Spleen (tissue), 11 donors: ENCODE data around the gene RAD51B. TPM values are rescaled to one million over a fixed set of nuclear protein-coding genes. Genes with fewer than 3 reads are reported as not detected.
A peak's percentile ranks its signal among the peaks of the same experiment; 100 is the strongest.

Experiments
- DNase-seq: peaks from one replicate; pipeline ENCODE4 v3.0.0-alpha.2; 2020
- H3K27ac ChIP-seq, 8 donors: fragments of 200-600 bp; sonication (generic) in 7 of 8; 1 replicate in 4 of 8; 2 replicates in 4 of 8; pipeline versions ENCODE4 v1.5.0 to v1.8.0; 2016 to 2021; ENCODE audit warnings: inconsistent platforms in 4 of 8, mild to moderate bottlenecking in 4 of 8, moderate library complexity in 1 of 8
- H3K27me3 ChIP-seq, 7 donors: fragments of 200-600 bp; sonication (generic) in 6 of 7; replicated peaks in 1 of 7; 1 replicate in 4 of 7; 2 replicates in 3 of 7; pipeline versions ENCODE4 v1.5.0 to v1.8.0; 2016 to 2021; ENCODE audit warnings: inconsistent platforms in 3 of 7, mild to moderate bottlenecking in 1 of 7
- H3K36me3 ChIP-seq, 6 donors: fragments of 200-600 bp; sonication (generic) in 5 of 6; 1 replicate in 4 of 6; 2 replicates in 2 of 6; pipeline versions ENCODE4 v1.5.0 to v1.8.0; 2016 to 2021; ENCODE audit warnings: inconsistent platforms in 2 of 6
- H3K4me1 ChIP-seq, 6 donors: fragments of 200-600 bp; sonication (generic) in 5 of 6; 1 replicate in 3 of 6; 2 replicates in 3 of 6; pipeline versions ENCODE4 v1.5.0 to v1.8.0; 2016 to 2021; ENCODE audit warnings: inconsistent platforms in 3 of 6
- H3K4me3 ChIP-seq, 8 donors: fragments of 200-600 bp; sonication (generic) in 7 of 8; 1 replicate in 4 of 8; 2 replicates in 4 of 8; pipeline versions ENCODE4 v1.5.0 to v1.8.0; 2016 to 2021; ENCODE audit warnings: inconsistent platforms in 4 of 8, mild to moderate bottlenecking in 4 of 8, moderate library complexity in 2 of 8
- H3K9me3 ChIP-seq, 8 donors: fragments of 200-600 bp; sonication (generic) in 7 of 8; 1 replicate in 4 of 8; 2 replicates in 4 of 8; pipeline versions ENCODE4 v1.5.0 to v1.8.0; 2016 to 2021; ENCODE audit warnings: inconsistent platforms in 4 of 8
- CTCF ChIP-seq, 11 experiments: fragments of 200-600 bp in 7 of 11; fragments of 450-650 bp in 4 of 11; sonication (generic) in 4 of 11; IDR thresholded peaks in 8 of 11; conservative IDR thresholded peaks in 3 of 11; 1 replicate in 7 of 11; 2 replicates in 4 of 11; pipeline versions ENCODE4 v1.4.0 to v1.8.0; 2016 to 2021; ENCODE audit warnings: antibody characterized with exemption in 11 of 11, inconsistent platforms in 4 of 11, mild to moderate bottlenecking in 1 of 11
- POLR2A ChIP-seq, 3 donors: fragments of 450-650 bp; IDR thresholded peaks; one replicate each; pipeline ENCODE4 v1.5.1; 2017; ENCODE audit warnings: antibody characterized with exemption in 3 of 3, mild to moderate bottlenecking in 1 of 3
- POLR2AphosphoS5 ChIP-seq, 3 donors: sonication (generic); formaldehyde crosslinking; IDR thresholded peaks; one replicate each; pipeline ENCODE4 v1.5.1; 2017; ENCODE audit warnings: antibody characterized with exemption in 3 of 3
- WGBS, 5 donors: extraction: QIAGEN DNeasy Blood & Tissue Kit in 3 of 5; methylation state at CpG; one replicate each; pipeline versions ENCODE4 v1.1.5 to v1.1.7; 2013 to 2018; 5-methylcytosine and 5-hydroxymethylcytosine counted together
- intact Hi-C: fragments of 100-400 bp; cut with DNase I; formaldehyde crosslinking; loops from one replicate; pipeline ENCODE4 v1.15.0; 2023; ENCODE audit warnings: low total_unique reads
- polyA plus RNA-seq, 3 donors: library from polyadenylated mRNA; stranded (reverse); fragments of 200-250 nt; gene quantifications; one replicate each; pipeline ENCODE4 v1.2.1, GENCODE V29; 2013
- total RNA-seq, 7 donors: library from RNA; depleted of rRNA in 3 of 7; stranded (reverse); fragments of >200 nt in 3 of 7; fragmentation: NEBNext Ultra II Directional in 4 of 7; extraction: Animal tissue kit (Norgen Biotek cat#: 25700) in 4 of 7; gene quantifications; one replicate each; pipeline versions ENCODE4 v1.1.0 to v1.2.1, GENCODE V29; 2016 to 2021
- donor health status: healthy with polysubstance abuse.
- donor health status: DM: no; HTN: no; CAD: no; lungs with moderate emphysema.
- donor health status: DM: no; HTN: no; CAD: no.
- donor health status: Bipolar disorder and iron deficiency.
- donor health status: healthy.
- donor health status: DM: no; HTN: no; CAD: no.
- donor health status: DM: yes; HTN: yes; CAD: no.

RAD51B gene
- total and polyA plus RNA-seq, 10 donors, result 4.2 to 43.7 (median 29.8) TPM

- Histone ChIP-seq H3K4me1 (peaks cover 18 to 82% (median 40%) of the 10 kb centered on the region in 6 donors), H3K36me3 (no peaks in the 10 kb centered on the region), H3K9me3 (no peaks in the 10 kb centered on the region), H3K27me3 (no peaks in the 10 kb centered on the region), H3K4me3 (no peak overlapping the region), H3K27ac (peak overlapping the region in 2 of 8 donors; percentile 16 to 85)
- WGBS, 5 donors, result 91 to 98% (median 95%) methylated on average over 4 of the region's 4 CpGs
- intact Hi-C loops, result no loop called here
- DNase-seq, result no peak
- TF ChIP-seq POLR2AphosphoS5 (IDR thresholded peaks at IDR 0.05), result no peak
- no peak for TF ChIP-seq POLR2A (IDR thresholded peaks at IDR 0.05)
- TF ChIP-seq CTCF (IDR thresholded peaks at IDR 0.05 in 8 of 11, conservative IDR thresholded peaks at IDR 0.05 in 3 of 11), result no peak
Measured at GRCh38 chr14:68511129-68512047, 691.8 kb downstream of the RAD51B start.

- no peaks in the 10 kb centered on the region for H3K36me3 ChIP-seq
- intact Hi-C loops, result no loop called here
- H3K9me3 ChIP-seq, result no peaks in the 10 kb centered on the region
- TF ChIP-seq CTCF (IDR thresholded peaks at IDR 0.05 in 8 of 11, conservative IDR thresholded peaks at IDR 0.05 in 3 of 11) (no peak), POLR2AphosphoS5 (IDR thresholded peaks at IDR 0.05) (no peak), POLR2A (IDR thresholded peaks at IDR 0.05) (no peak)
- peaks cover 13 to 82% (median 34%) of the 10 kb centered on the region in 6 donors for H3K4me1 ChIP-seq
- H3K27me3 ChIP-seq, result no peaks in the 10 kb centered on the region
- no peak for DNase-seq
- 86 to 95% (median 94%) methylated on average over 6 of the region's 6 CpGs for WGBS, 5 donors
- no peak overlapping the region for H3K4me3 ChIP-seq
- H3K27ac ChIP-seq, result peak overlapping the region in 2 of 8 donors; percentile 82 to 85
Measured at GRCh38 chr14:68512088-68512487, 692.5 kb downstream of the RAD51B start.

- TF ChIP-seq POLR2A (IDR thresholded peaks at IDR 0.05) (no peak), CTCF (IDR thresholded peaks at IDR 0.05 in 8 of 11, conservative IDR thresholded peaks at IDR 0.05 in 3 of 11) (no peak), POLR2AphosphoS5 (IDR thresholded peaks at IDR 0.05) (no peak)
- Histone ChIP-seq H3K9me3 (no peaks in the 10 kb centered on the region), H3K27ac (peak overlapping the region; percentile 44 to 85 (median 76)), H3K27me3 (no peaks in the 10 kb centered on the region), H3K4me1 (peaks cover 3 to 82% (median 23%) of the 10 kb centered on the region in 6 donors), H3K4me3 (no peak overlapping the region), H3K36me3 (no peaks in the 10 kb centered on the region)
- intact Hi-C loops, result no loop called here
- WGBS, 5 donors, result 80 to 96% (median 88%) methylated on average over 2 of the region's 2 CpGs
- DNase-seq, result no peak
Measured at GRCh38 chr14:68513137-68513536, 693.6 kb downstream of the RAD51B start.
